VCaP (cell line): ENCODE results near the gene LRRC1.

Experiments used
- H3K27ac ChIP-seq: fragments of 450-650 bp; 2 replicates; pipeline ENCODE4 v1.5.1; 2017
- TF ChIP-seq, protein P1 (sequence below): fragments of 450-650 bp; conservative IDR thresholded peaks from 2 replicates; pipeline ENCODE4 v1.5.1; 2017; ENCODE audit warnings: mild to moderate bottlenecking, moderate library complexity

Gene LRRC1

DNA sequence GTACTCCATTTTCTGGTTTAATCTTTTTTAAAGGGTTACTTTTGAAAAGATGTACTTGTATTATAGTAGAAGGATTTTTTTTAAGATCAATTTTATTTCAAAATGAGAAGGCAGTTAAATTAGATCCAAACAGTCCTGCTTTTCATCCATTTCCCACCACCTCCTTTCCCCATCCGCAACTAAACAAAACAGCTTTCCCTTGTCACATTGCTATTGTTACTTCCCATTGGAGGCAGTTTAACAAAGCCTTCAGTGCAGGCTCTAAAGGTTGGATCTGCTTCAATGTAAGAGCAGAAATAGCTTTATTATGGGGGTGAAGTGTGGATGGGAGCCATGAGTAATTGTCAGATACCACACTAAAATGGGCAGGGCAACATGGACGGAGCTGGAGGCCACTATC lies 65.7 kb downstream of the LRRC1 start:
- TF ChIP-seq, protein P1, sequence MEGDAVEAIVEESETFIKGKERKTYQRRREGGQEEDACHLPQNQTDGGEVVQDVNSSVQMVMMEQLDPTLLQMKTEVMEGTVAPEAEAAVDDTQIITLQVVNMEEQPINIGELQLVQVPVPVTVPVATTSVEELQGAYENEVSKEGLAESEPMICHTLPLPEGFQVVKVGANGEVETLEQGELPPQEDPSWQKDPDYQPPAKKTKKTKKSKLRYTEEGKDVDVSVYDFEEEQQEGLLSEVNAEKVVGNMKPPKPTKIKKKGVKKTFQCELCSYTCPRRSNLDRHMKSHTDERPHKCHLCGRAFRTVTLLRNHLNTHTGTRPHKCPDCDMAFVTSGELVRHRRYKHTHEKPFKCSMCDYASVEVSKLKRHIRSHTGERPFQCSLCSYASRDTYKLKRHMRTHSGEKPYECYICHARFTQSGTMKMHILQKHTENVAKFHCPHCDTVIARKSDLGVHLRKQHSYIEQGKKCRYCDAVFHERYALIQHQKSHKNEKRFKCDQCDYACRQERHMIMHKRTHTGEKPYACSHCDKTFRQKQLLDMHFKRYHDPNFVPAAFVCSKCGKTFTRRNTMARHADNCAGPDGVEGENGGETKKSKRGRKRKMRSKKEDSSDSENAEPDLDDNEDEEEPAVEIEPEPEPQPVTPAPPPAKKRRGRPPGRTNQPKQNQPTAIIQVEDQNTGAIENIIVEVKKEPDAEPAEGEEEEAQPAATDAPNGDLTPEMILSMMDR, result no peak
- H3K27ac ChIP-seq, result no peak overlapping the region

DNA sequence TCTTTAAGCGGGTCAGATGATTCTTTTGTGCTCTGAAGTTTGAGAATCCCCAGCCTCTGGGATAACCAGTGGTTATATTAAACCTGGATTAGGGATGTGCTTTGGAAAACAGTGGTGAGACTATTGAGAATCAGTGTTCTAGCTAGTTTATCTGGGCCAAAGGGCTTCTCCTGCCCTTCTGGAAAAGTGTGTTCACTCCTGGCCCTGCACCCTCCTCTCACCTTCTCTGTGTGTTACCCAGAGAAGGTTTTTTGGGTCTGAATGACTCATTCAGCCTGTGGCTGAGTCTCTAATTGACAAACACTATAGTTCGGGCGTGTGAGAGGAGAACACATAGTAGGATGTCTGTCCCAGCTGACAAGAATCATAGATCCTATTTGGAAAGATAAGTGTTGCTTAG lies 66.7 kb downstream of the LRRC1 start:
- TF ChIP-seq, protein P1, result no peak
- no peak overlapping the region for H3K27ac ChIP-seq

DNA sequence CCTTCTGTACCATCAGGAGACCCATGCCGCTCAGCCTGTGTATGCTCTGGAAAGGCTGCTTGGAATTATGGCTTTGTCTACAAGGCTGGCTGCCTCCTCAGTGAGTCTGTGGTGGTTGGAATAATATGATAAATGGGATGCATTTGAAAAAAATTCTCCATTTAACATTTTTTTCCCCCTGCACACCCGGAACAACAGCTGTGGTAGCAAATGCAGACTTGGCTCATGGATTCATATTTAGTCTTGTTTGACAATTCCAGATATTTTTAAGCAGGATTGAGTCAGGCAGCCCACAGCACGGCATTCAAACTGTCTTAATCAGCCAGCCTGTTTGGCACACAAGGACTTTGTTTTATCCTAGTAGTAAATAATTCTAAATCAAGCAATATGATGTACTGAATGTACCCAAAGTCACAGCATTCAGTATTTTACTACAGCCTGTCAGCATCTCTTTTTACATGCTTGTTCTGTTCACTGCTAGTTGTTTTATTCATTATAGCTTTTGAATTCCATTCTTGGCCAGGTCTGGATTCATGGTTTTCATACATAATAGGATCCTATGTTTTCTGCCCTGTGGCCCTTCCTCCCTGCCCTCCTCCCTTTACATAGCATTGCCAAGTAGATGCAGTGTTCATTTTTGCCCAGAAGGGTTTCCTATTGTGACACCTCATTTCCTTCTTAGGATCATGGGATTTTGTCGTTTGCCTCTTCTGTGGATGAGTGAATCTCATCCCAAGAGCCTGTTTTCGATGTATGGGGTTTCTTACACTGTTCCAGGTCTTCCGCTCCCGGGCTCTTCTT lies 68.1 kb downstream of the LRRC1 start:
- H3K27ac ChIP-seq, result no peak overlapping the region

DNA sequence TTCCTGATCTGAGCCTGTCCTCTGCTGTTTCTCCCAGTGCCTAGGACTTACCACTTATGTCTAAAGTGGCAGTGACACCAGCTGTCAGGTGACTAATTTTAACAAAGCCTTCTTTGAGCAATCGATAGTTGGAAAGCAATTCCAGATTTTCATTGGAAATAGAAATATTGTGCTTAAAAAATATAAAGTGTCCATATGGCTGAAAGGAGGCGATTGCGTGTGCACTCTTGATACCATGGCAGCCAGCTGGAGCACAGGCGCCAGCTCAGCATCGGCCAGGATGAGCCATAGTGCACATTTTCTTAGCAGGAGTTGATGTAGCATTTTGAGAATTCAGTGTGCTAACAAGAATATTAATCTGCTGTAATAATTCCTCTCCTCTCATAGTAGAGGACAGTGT lies 70.0 kb downstream of the LRRC1 start:
- TF ChIP-seq, protein P1, result no peak
- no peak overlapping the region for H3K27ac ChIP-seq

More for the DNA sequence above, 68.1 kb downstream of the LRRC1 start:
- TF ChIP-seq, protein P1, result no peak

DNA sequence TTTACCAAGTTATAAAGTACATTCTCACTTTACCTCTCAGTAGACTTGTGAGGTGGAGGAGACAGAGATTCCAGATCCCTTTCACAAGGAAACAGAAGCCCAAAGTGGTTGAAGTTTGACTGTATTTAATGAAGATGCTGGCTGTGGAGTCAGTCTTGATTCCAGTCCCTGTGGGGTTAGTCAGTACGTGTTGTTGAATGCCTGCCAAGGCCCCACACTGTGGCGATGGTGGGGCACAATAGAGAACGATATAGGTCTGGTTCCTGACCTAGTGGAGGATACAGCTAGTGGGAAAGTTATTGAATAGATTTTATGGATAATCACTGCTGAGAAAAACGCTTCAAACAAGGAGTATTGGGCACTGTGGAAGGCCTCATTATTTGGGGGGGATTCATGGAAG lies 71.4 kb downstream of the LRRC1 start:
- TF ChIP-seq, protein P1, result no peak
- no peak overlapping the region for H3K27ac ChIP-seq

DNA sequence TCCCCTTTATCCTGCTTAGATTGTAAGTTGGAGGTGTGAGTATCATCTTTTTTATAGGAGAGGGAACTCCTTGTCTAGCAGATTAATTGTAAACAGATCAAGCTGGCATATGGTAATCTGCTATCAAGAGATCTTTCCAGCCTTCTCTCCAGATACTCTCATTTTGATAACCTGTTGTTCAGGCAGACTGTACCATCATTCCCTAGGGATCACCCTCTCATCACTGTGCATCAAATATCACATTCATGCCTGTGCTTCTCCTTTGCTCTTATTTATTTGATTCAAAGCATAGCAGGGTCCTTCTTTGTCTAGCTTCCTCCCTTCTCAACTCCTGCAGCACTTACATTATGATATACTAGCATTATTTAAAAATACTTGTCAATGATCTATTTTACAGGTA lies 73.8 kb downstream of the LRRC1 start:
- TF ChIP-seq, protein P1, result no peak
- peak overlapping the region; percentile 70 for H3K27ac ChIP-seq

DNA sequence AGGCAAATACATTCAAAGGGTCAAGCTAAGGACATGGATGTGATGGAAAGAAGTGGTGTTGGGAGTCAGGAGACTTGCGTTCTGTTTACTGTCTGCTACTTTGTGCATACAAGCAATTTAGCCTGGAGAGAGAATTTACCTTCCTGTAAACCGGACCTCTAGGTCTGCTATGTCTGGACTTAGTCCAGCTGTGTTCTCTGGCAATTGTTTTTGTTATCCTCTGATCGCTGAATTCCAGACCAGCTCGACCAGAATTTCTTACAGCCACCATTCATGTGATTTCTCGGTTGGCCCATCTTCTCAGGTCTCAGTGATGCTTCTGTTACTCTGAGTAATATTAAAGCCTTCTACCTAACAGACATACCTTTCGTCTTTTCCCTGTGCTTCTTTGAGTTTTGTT lies 75.2 kb downstream of the LRRC1 start:
- TF ChIP-seq, protein P1, result no peak
- H3K27ac ChIP-seq, result peak overlapping the region; percentile 70
